ENCODE data around the gene C2orf81. TPM values are rescaled to one million over a fixed set of nuclear protein-coding genes. Genes with fewer than 3 reads are reported as not detected.

Gene C2orf81
- total and polyA plus RNA-seq, 2 of the 4 experiments (the other 2 are of a cell fraction): 0.18 to 0.74 TPM

DNA sequence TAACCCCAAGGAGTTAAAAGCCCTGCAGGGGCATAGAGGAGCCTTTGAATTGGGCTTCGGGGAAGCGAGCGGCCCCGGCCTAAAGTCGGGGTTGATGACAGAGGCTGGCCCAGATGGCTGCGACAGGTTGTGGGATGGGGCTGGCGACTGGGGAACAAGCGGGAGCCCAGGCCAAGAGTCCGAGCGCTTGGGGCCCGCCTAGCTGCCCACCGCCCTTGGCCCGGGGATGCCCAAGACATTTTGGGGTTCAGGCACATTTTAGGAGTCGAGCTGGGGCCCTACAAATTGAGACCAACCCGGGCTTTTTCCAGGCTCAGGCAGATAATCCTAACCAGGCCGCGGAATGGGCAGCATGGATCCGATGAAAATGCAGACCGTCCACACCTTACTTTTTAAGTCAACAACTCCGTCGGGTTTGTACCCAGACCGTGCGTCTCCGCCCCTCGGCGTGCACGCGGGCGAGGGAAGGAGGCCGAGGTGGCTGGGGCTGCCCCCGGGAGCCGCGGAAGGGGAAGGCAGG lies 19.8 kb upstream of the C2orf81 start:
- WGBS, 2 experiments (ENCODE audit: extremely low coverage in 2 of 2, insufficient read length in 1 of 2): 61% methylated on average over 11 of the region's 33 CpGs; no CpG with 5 or more reads in 1 of the 2 experiments
- Histone ChIP-seq H2BK15ac (ENCODE audit: low read depth, low read length) (no peak overlapping the region), H3K79me1 (ENCODE audit: low read depth in 1 of 2, low read length in 2 of 2) (peaks cover 18 to 36% of the 10 kb centered on the region in 2 experiments), H4K5ac (ENCODE audit: low read depth, low read length) (peak overlapping the region; percentile 86), H3K9ac (ENCODE audit: low read depth, low read length) (no peak overlapping the region), H3K56ac (ENCODE audit: extremely low read depth, insufficient read depth, low read length) (no peak overlapping the region), H2AK9ac (replicated peaks; ENCODE audit: low read depth, low read length, poor library complexity) (peak overlapping the region; percentile 81), H4K8ac (ENCODE audit: low read depth in 2 of 2, low read length in 2 of 2) (peak overlapping the region; percentile 87 to 98; a peak in 2 of 4 replicates), H3K14ac (replicated peaks; ENCODE audit: low read depth, low read length) (peak overlapping the region; percentile 66; the same call in 1 of the 2 replicates), H3K4me2 (ENCODE audit: low read depth, low read length) (no peak overlapping the region), H3K9me1 (ENCODE audit: insufficient read depth, low read length) (peaks cover 21% of the 10 kb centered on the region), H3K4ac (ENCODE audit: low read depth, low read length) (no peak overlapping the region), H2BK5ac (ENCODE audit: low read depth, low read length, poor library complexity, severe bottlenecking) (no peak overlapping the region), H2AK5ac (ENCODE audit: low read depth, low read length) (no peak overlapping the region), H3K18ac (ENCODE audit: low read depth, low read length) (no peak overlapping the region), H3K36me3 (ENCODE audit: control insufficient read depth, insufficient read depth, low read length) (no peaks in the 10 kb centered on the region), H3K23ac (ENCODE audit: low read depth, low read length) (no peak overlapping the region), H2AFZ (replicated peaks; ENCODE audit: low read length, poor library complexity) (peak overlapping the region; percentile 94), H2BK120ac (ENCODE audit: low read depth, low read length) (no peak overlapping the region), H3K27me3 (ENCODE audit: control insufficient read depth, insufficient read depth, low read length) (peaks cover 5% of the 10 kb centered on the region; the same call in 1 of the 2 replicates), H3K27ac (ENCODE audit: insufficient read depth, low read length) (no peak overlapping the region), H3K4me3 (ENCODE audit: insufficient read depth, low read depth, low read length) (no peak overlapping the region), H4K91ac (ENCODE audit: insufficient read depth, low read depth, low read length) (0 out of 2 replicates have a peak overlapping the region, but pooled peaks have one; percentile 73), H3K9me3 (ENCODE audit: control insufficient read depth, insufficient read depth, low read length) (no peaks in the 10 kb centered on the region), H2BK20ac (ENCODE audit: low read depth, low read length) (no peak overlapping the region), H4K20me1 (ENCODE audit: insufficient read depth, low read length) (0 out of 2 replicates have a peak, but pooled peaks cover 3% of the 10 kb centered on the region), H3K4me1 (ENCODE audit: control insufficient read depth, insufficient read depth, low read length) (peaks cover 23% of the 10 kb centered on the region)
- no peak for DNase-seq
- ChIA-PET POLR2A (ENCODE audit: unreplicated experiment) (no interaction called here), CTCF (no interaction called here)
- intact Hi-C loops (cut with micrococcal nuclease): no loop called here
- no peak for ATAC-seq (ENCODE audit: low read depth)
- BruUV-seq (replicated peaks): no TSS peak
- dilution Hi-C loops (cut with HindIII; ENCODE audit: low sequenced_read_pairs, unreplicated experiment): no loop called here
- TF ChIP-seq POLR2A (IDR thresholded peaks at IDR 0.05; ENCODE audit: low read depth, low read length) (no peak), MAZ (IDR thresholded peaks at IDR 0.05; ENCODE audit: borderline replicate concordance, low read depth, low read length) (no peak), CHD1 (IDR thresholded peaks at IDR 0.05; ENCODE audit: low read depth, low read length) (no peak), FOS (IDR thresholded peaks at IDR 0.05; ENCODE audit: low read depth, low read length) (no peak), MAFK (IDR thresholded peaks at IDR 0.05; ENCODE audit: low read depth, low read length) (no peak)
- in situ Hi-C loops (cut with MboI; ENCODE audit: low sequenced_read_pairs): no loop called here

All from IMR-90 (cell line).